CD4-positive, alpha-beta T cell treated with Interleukin-4 for 4 hours (primary cell): Measurements from ENCODE around the gene SPRED3.
A peak's percentile ranks its signal among the peaks of the same experiment; 100 is the strongest.
"Not testable (repeated sequence)": the region's sequence is repeated elsewhere in the genome, so short reads cannot be mapped to it uniquely, and the experiment has no call there.

ENCODE experiments used
- DNase-seq: peaks from one replicate; pipeline ENCODE4 v3.0.0-alpha.2; 2020

The SPRED3 gene, protein sequence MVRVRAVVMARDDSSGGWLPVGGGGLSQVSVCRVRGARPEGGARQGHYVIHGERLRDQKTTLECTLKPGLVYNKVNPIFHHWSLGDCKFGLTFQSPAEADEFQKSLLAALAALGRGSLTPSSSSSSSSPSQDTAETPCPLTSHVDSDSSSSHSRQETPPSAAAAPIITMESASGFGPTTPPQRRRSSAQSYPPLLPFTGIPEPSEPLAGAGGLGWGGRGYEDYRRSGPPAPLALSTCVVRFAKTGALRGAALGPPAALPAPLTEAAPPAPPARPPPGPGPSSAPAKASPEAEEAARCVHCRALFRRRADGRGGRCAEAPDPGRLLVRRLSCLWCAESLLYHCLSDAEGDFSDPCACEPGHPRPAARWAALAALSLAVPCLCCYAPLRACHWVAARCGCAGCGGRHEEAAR

GRCh38 chr19:38388349-38389100, at the start of gene SPRED3:
TSS of gene SPRED3 (plus strand) at chr19:38388697. CDS start at chr19:38390303, 1,606 bp downstream.
- no peak for DNase-seq

DNA sequence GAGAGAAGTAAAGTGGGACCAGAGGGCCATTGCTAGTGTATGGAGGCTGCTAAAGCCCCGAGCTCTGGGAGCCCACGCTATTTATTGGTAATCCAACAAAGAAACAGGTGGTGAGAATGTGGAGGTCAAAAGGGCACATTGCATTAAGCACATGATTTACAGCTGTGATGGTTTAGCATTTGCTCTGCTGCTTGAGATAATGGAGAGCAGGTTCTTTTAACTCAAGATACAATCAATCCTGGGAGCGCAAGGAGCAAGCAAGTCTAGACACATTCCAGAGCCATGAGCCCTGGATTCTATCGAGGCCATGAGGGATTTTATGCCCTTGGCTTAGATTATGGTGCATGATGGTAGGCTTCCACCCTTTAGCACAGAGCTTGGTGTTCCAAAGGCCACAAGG, 49.5 kb upstream of the SPRED3 start:
- not testable (repeated sequence) for DNase-seq

GRCh38 chr19:38340927-38341326, 47.6 kb upstream of the SPRED3 start:
- no peak for DNase-seq

- no peak for DNase-seq
Measured at GRCh38 chr19:38346837-38347236, 41.7 kb upstream of the SPRED3 start.

DNA sequence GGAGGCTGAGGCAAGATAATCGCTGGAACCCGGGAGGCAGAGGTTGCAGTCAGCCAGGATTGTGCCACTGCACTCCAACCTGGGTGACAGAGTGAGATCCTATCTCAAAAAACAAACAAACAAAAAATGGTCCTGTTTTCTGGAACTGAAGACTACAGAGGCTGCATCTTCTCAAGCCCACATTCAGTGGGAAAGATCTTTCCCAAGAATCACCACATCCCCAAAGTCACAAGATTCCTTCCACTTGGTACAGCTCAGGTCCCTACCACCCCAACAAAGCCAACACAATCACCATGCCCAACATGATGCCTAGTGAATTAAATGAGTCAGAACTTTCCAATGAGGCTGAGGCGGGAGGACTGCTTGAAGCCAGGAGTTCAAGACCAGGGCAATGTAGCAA, 37.6 kb upstream of the SPRED3 start:
- no peak for DNase-seq

GRCh38 chr19:38351865-38352395, 36.6 kb upstream of the SPRED3 start:
- no peak for DNase-seq

GRCh38 chr19:38352611-38353010, 35.9 kb upstream of the SPRED3 start:
- DNase-seq = no peak

DNA sequence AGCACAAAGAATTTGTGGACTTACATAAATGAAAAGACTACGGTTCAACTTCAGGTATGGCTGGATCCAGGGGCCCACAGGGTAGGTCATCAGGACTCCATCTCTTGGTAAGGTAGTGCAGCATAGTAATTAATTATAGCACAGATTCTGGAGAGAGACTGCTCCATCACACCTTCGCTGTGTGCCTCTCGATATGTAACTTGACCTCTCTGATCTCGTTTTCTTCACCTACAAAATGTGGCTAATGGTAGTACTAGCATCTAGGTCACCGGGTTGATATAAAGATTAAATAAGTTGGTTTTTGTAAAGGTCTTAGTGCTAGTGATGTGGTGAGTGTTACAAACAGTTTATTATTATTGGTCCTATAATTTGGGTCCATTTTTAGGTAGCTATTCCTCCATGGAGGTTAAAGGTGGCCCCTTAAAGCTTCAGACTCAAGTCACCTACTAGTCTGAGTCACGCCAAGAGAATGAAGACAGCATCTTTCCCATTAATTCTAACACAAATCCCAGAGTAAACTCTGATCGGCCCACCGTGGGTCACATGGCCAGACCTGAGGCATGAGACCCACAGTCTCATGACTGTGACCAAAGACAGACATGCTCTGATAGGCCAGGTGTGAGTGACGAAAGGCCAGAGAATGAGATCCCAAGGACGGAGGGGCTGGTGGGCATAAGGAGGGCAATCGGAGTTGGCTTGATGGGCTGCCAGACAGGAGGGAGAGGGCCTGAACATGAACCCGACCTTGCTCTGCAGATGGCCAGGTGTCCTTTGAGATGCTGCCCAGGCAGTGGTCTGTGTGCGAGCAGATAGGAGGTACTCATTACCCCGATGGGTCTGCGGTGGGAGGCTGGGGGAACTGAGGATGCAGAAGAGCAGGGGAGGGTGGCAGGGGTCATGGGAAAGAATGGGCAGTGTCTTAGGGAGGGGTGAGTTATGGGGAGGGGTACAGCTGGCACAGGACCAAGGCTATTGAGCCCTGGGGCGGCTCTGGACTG, 32.5 kb upstream of the SPRED3 start:
- no peak for DNase-seq

DNA sequence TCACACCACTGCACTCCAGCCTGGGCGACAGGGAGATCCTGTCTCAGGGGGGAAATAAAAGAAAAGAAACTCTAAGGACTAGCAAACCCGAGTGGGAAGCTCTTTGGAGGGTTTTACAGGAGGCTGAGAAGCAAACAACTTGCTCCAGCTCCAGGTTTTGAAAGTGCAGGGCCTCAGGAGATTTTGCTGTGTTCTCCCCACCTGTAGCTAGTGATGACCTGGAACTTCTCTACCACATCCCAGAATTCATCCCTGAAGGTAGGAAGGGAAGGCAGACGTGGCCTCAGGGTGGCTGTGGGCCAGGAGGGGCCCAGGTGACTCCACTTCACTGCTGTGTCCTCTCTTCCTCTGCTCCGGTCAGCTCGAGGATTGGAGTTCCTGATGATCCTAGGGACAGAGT, 30.4 kb upstream of the SPRED3 start:
- no peak for DNase-seq

DNA sequence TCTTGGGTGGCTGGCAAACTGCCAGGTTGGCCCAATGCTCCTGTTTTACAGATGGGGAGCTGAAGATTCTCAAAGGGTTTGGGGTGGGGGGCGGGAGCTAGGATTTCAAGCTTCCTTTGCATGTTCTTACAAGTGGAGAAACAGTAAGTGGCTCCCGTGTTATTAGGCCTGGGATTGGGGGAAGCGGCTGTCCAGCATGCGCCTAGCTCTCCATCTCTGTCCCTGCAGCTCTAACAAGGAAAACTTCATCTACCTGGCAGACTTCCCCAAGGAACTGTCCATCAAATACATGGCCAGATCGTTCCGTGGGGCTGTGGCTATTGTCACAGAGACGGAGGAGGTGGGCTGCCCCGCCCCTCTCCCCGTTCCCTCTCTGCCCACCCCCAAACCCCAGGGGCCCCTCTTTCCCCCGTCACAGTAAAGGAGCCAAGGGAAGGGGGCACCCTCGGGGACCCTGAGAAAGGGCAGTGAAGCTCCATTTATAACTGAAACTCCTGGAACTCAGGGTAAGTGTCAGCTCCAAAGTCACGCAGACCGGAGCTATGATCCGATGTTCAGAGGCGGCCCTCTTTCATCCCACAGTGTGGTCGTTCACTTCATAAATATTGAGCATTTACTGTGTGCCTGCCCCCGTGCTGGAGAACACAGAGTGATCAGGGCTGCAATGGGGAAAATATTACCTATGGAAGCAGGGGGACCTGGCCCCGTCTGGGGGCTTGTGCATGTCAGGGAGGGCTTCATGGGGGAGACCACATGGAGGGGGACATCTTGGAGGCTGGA, 29.1 kb upstream of the SPRED3 start:
- no peak for DNase-seq

DNA sequence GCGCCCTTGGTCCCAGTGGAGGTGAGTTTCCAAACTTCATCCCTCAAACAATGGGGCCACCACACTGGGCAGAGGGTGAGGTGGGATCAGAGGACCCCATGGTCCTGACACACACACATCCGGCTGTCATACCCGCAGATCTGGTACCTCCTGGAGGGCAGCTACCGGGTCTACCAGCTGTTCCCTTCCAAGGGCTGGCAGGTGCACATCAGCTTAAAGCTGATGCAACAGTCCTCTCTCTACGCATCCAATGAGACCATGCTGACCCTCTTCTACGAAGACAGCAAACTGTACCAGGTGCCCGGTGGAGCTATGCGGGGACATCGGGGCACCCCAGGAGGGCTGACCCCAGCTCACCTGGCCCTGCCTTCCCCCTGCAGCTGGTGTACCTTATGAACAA, 28.1 kb upstream of the SPRED3 start:
- DNase-seq = no peak

GRCh38 chr19:38360839-38361631, 27.5 kb upstream of the SPRED3 start:
- no peak for DNase-seq

GRCh38 chr19:38361633-38362075, 26.8 kb upstream of the SPRED3 start:
- DNase-seq = peak; percentile 47

- peak; percentile 60 for DNase-seq
Measured at GRCh38 chr19:38362076-38362945, 26.2 kb upstream of the SPRED3 start.

DNA sequence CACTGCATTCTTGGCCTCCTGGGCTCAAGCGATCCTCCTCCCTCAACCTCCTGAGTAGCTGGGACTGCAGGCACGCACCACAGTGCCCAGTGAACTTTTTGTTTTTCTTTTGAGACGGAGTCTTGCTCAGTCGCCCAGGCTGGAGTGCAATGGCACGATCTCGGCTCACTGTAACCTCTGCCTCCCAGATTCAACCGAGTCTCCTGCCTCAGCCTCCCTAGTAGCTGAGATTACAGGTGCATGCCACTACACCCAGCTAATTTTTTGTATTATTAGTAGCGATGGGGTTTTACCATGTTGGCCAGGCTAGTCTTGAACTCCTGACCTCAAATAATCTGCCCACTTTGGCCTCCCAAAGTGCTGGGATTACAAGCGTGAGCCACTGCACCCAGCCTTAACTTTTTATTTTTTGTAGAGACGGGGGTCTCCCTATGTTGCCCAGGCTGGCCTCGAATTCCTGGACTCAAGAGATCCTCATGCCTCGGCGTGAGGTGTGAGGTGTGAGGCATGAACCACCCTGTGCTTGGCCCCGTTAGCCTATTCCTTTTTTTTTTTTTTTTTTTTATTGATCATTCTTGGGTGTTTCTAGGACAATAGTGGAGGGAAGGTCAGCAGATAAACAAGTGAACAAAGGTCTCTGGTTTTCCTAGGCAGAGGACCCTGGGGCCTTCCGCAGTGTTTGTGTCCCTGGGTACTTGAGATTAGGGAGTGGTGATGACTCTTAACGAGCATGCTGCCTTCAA, 25.4 kb upstream of the SPRED3 start:
- not testable (repeated sequence) for DNase-seq

DNA sequence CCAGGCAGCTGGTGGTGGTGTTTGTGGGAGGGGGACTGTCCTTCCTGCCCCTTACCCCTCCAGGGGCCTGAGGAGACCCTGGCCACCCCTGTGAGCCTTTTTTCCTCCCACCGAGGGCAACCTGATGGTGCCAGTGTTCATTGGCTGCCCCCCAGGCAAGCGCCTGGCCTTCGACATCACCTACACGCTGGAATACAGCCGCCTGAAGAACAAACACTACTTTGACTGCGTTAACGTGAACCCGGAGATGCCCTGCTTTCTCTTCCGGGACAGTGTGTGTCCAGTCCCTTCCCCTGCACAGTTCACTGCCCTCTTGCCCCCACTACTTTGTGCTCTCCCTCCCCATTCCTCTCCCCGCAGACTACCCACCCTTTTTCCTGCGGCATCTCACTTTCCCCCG, 21.5 kb upstream of the SPRED3 start:
- no peak for DNase-seq

DNA sequence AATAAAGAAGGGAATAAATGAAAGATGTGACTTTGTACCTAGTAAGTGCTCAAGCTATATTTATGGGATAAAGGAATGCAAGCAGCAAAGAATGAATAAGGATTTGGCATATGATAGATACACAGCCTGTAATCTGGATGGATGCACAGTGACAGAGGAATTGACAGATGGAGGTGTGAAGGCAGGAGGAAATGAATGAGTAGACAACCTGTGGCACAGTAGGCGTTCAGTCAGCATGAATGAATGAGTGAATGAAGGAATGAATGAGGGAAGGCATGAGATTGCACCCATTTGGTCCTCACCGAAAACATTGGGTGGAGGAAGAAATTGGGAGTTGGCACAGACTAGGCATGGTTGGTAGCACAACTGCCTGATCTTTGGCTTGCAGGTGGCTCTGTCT, 18.9 kb upstream of the SPRED3 start:
- DNase-seq = no peak

DNA sequence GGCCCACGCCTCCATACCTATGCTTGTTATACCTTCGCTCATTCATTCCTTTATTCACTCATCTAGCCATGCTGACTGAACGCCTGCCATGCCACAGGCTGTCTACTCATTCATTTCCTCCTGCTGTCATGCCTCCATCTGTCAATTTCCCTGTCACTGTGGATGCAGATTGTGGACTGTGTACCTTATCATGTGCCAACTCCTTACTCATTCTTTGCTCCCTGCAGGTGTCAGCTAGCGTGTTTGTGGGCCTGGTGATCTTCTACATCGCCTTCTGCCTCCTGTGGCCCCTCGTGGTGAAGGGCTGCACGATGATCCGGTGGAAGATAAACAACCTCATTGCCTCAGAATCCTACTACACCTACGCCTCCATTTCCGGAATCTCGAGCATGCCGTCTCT, 18.2 kb upstream of the SPRED3 start:
- no peak for DNase-seq

- DNase-seq = no peak
Measured at GRCh38 chr19:38371081-38371480, 17.4 kb upstream of the SPRED3 start.
